ENCODE results near the gene MAGEA3.

Gene MAGEA3

GRCh38 chrX:152738560-152738959 is 40.0 kb downstream of the MAGEA3 start:
- DNase-seq, result no peak
